ENCODE measurements around the gene STK16.
A peak's percentile ranks its signal among the peaks of the same experiment; 100 is the strongest.

The STK16 gene

DNA sequence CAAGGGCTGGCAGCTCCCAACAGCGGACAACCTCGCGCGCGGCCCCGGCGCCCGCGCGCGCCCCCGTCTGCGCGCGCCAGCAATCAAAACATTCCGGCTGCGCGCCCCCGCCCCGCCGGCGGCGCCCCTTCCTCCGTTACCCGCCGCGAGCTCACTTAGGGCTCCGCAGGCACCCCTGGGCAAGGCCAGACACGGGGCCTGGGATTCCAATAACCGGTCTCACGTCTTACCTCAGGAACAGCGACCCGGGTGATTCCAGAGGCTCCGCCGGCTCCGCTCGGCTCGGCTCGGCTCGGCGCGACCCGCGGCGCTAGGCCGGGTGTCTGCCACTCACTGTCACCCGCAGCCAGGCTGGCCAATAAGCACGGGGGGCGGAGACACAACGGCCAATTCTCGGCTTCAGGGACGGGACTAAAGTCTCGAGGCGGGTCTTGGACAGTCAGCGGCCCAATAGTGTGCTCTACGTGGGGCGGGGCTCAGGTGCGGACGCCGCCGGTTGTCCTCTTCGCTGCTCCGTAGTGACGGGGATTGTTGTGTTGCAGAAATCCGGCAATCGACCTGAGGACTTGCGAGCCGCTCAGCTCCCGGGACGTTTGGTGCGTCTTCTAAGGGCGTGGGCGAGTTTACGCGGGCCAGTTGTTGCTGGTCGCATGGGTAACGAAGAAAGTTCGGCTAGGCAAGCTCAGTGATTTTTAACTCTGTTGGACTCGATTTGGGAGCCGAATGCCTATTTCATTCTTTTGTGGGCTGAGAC is 15.8 kb upstream of the STK16 start, which contains the start of the genes ANKZF1 and ATG9A:
TSS of gene ANKZF1 (plus strand) at position 502 of the 754 bp plus-strand sequence. CDS start 452 bp downstream, outside the sequence.
TSS of gene ATG9A (minus strand) at position 332 of the 754 bp plus-strand sequence. CDS start 1,612 bp downstream, outside the sequence.
- peak; percentile 99 for DNase-seq (ENCODE audit: low spot score)
- in situ Hi-C loops (cut with MboI; ENCODE audit: low sequenced_read_pairs, unreplicated experiment): no loop called here
- TF ChIP-seq, protein P1, sequence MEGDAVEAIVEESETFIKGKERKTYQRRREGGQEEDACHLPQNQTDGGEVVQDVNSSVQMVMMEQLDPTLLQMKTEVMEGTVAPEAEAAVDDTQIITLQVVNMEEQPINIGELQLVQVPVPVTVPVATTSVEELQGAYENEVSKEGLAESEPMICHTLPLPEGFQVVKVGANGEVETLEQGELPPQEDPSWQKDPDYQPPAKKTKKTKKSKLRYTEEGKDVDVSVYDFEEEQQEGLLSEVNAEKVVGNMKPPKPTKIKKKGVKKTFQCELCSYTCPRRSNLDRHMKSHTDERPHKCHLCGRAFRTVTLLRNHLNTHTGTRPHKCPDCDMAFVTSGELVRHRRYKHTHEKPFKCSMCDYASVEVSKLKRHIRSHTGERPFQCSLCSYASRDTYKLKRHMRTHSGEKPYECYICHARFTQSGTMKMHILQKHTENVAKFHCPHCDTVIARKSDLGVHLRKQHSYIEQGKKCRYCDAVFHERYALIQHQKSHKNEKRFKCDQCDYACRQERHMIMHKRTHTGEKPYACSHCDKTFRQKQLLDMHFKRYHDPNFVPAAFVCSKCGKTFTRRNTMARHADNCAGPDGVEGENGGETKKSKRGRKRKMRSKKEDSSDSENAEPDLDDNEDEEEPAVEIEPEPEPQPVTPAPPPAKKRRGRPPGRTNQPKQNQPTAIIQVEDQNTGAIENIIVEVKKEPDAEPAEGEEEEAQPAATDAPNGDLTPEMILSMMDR (IDR thresholded peaks at IDR 0.05; ENCODE audit: borderline replicate concordance, control extremely low read depth, extremely low read depth, insufficient read depth, missing control alignments): no peak

DNA sequence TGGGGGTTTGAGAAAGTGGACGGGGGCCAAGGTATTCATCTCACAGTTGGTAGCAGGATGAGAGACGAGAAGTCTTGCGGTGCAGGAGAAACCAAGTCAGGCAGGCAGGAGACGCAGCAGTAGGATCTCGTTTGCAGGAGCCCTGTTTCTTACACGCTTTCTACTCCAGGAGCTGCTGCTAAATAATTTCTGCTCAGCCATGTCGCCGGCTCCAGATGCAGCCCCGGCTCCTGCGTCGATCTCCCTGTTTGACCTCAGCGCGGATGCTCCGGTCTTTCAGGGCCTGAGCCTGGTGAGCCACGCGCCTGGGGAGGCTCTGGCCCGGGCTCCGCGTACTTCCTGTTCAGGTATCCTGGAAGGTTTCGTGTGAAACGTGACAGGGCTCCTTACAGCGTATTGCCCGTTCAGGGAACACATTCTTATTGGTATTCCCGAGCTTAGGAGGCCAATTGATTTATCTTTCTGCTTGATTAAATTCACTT is 15.2 kb upstream of the STK16 start:
- DNase-seq (ENCODE audit: low spot score): peak; percentile 61
- in situ Hi-C loops (cut with MboI; ENCODE audit: low sequenced_read_pairs, unreplicated experiment): no loop called here
- TF ChIP-seq, protein P1 (IDR thresholded peaks at IDR 0.05; ENCODE audit: borderline replicate concordance, control extremely low read depth, extremely low read depth, insufficient read depth, missing control alignments): no peak

DNA sequence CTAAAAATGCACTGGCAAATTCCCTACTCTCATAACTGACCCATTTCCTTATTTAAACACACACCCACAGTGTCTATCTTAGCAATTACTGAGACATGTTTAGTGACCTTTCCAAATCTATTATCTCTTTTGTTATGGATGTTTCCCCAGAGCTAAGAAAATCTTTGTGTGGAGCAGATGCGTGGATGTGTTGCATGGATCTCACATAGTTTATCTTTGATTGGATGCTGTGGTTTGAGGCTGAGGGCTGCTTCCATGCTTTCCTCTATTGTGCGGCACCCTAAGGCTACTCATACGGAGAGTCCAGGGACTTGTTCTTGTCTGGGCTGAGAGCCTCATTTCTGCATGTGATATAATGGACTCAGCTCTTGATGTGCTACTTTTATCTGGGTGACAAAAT is 10.9 kb upstream of the STK16 start:
- DNase-seq (ENCODE audit: low spot score): no peak
- TF ChIP-seq, protein P1 (IDR thresholded peaks at IDR 0.05; ENCODE audit: borderline replicate concordance, control extremely low read depth, extremely low read depth, insufficient read depth, missing control alignments): peak; percentile 9
- in situ Hi-C loops (cut with MboI; ENCODE audit: low sequenced_read_pairs, unreplicated experiment): no loop called here

DNA sequence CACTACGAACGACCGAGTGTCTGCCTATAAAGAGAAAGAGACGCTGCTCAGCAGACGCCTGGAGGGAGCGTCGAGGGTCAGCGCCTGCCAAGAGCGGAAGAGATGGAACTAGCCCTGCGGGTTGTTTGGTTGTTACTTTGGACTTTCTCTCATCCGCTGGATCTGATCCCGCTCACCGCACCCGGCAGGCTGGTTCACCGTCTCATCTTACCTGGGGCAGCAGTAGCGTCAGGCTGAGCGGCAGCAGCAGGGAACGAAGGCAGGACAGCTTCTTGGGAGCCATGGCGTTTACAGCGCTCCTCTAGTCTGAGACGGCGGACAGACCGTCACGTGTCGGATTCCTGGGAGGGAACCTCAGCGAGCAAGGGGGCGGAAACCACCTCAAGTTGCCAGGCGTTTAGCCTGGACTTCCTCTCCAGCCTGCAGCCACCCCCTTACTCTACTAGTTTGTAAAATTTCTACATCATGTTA is 2.0 kb upstream of the STK16 start:
- TF ChIP-seq, protein P1 (IDR thresholded peaks at IDR 0.05; ENCODE audit: borderline replicate concordance, control extremely low read depth, extremely low read depth, insufficient read depth, missing control alignments): no peak
- no peak for DNase-seq (ENCODE audit: low spot score)
- in situ Hi-C loops (cut with MboI; ENCODE audit: low sequenced_read_pairs, unreplicated experiment): no loop called here

DNA sequence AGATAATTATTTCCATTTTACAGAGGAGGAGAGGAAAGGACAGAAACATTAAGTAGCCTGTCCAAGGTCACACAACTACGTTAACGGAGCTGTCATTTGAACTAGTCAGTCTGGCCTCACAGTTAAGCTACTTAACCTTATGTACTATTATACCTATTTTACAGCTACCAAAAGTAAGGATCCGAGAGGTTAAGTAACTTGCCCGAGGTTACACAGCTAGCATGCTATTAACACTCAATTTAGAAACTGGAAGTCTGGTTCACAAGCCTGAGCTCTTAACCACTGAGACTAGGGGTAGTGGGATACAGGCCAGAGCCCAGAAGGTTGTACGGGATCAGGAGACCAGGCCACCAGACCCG is 511 bp upstream of the STK16 start:
- no peak for DNase-seq (ENCODE audit: low spot score)
- in situ Hi-C loops (cut with MboI; ENCODE audit: low sequenced_read_pairs, unreplicated experiment): no loop called here
- TF ChIP-seq, protein P1 (IDR thresholded peaks at IDR 0.05; ENCODE audit: borderline replicate concordance, control extremely low read depth, extremely low read depth, insufficient read depth, missing control alignments): no peak

DNA sequence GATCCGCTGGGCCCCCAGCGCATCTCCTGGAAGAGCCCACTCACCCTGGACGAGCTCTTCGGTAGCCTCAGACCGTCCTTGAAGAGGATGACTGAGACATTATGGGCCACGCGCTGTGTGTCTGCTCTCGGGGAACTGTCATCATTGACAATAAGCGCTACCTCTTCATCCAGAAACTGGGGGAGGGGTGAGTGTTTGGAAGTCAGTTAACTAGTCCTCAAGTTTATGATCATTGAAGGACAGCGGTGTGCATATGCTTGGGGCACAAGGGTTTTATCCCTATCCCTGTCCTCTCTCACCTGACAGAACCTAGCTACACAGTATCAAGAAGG is 586 bp downstream of the STK16 start:
- TF ChIP-seq, protein P1 (IDR thresholded peaks at IDR 0.05; ENCODE audit: borderline replicate concordance, control extremely low read depth, extremely low read depth, insufficient read depth, missing control alignments): no peak
- in situ Hi-C loops (cut with MboI; ENCODE audit: low sequenced_read_pairs, unreplicated experiment): no loop called here
- no peak for DNase-seq (ENCODE audit: low spot score)
